HG03025 (cell line): ENCODE measurements around the gene FRMPD1.
A peak's percentile ranks its signal among the peaks of the same experiment; 100 is the strongest.
"Not testable (repeated sequence)": the region's sequence is repeated elsewhere in the genome, so short reads cannot be mapped to it uniquely, and the experiment has no call there.

Experiments
- ATAC-seq: cut with Tn5 transposase; IDR thresholded peaks from one replicate; pipeline ENCODE4 v1.9.1; 2021; ENCODE audit warnings: mild to moderate bottlenecking, moderate library complexity; ENCODE audit not compliant: unreplicated experiment, low FRiP score

FRMPD1 gene

GRCh38 chr9:37765263-37765662 lies 114.5 kb downstream of the FRMPD1 start:
- not testable (repeated sequence) for ATAC-seq

DNA sequence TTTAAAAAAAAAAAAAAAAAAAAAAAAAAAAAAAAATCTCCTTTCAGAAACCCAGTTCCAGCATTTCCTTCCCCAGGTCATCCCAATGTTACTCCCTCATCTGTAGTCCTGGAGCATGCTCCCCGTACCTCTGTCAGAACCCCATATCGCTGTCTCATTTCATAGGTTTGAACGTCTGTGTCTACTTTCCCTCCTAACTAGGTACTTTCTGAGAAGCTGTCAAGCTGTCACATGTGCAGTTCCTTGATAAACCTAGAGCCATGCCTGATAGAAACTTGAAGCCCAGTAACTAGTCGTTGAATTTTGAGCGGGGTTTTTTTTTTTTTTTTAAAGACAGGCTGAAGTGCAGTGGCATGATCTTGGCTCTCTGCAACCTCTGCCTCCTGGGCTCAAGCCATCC lies 118.6 kb downstream of the FRMPD1 start:
- ATAC-seq = no peak

DNA sequence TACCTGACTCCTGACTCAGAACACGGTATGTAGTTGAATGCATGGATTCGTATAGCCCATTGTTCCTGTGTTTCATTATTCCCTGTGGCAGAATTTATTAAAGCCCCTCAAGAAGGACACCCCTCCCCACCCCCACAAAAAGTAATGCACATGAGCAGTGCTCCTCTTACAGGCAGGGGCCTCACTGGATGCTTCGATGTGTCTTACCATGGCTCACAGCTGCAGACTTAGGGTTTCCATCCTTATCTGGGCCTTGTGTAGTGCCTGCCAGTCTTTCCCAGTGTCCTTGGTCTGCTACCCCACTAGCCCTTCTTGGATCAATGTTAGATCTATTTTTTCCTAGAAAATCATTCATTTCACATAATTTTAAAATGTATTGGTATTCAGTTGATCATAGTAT lies 119.2 kb downstream of the FRMPD1 start:
- ATAC-seq = no peak

GRCh38 chr9:37775216-37775919 lies 124.6 kb downstream of the FRMPD1 start:
- no peak for ATAC-seq

- ATAC-seq = no peak
These were observed 125.6 kb downstream of the FRMPD1 start for GRCh38 chr9:37776328-37776727.

DNA sequence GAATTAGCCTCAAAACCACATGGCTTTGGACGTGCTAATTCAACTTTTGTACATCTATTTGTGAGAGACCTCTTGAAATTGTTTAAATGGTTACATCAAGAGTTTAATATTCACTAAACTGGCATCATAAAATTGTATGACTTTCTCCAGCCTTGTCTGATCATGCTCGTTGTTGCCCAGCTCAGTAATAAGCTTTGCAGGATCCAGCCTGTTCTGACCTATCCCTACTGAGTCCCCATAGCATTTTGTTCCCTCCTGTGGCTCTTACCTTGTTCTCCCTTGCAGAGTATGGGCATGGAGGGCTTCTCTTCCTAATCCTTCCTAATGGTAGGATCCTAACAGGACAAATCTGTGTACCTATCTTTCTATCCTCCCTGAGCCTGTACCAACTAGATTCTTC lies 127.8 kb downstream of the FRMPD1 start:
- no peak for ATAC-seq

DNA sequence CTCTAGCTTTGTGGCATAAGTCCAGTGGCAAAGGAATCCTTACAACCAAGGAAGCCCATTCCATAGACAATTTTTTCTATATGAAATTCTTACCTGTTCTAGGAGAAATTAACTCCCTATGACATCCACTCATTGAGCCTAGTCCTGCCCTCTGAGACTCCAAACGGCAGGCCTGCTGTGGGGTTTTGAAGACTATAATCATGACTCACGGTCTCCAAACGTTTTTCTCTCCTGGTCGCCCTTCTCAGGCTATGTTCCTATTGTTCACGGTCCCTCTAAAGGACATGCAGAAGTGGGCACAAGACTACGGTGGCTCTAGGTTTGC lies 133.5 kb downstream of the FRMPD1 start:
- no peak for ATAC-seq

DNA sequence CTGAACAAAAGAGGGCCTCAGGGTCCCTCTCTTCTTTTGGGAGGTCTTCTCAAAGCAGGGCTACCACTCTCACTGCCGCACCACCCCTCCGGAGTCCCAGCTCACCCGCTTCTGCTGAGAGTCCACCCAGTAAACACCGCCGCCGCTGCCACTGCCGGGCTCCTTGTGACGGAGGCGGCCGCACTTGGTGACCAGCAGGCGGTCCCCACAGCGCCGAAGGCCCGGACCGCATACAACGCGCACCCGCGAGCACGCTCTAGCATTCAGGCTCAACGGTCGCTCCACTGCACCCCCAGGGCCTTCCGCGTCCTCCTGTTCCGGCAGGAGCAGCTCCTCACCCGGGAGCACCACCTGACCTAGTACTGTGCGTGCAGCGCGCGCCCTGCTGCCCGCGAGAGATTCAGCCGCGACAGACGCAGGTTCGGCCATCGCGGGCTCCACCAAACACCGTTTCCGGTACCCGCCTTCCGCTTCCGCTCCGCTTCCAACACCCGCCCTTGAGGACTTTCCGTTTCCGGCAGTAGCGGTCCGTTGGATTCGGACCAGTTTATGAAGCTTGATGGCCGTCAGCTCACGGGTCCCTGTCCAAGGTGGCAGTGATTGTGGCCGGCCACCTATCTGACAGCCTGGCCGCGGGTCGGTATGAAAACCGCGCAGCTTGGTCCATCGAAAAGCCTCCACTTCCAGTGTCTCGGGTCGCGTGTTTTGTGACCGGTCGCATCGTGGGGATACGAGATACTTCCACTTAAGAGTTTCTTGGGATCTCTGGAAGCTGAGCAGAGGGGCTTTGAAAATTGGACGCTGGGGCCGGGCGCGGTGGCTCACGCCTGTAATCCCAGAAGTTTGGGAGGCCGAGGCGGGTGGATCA lies 134.1 kb downstream of the FRMPD1 start, which contains the start of gene EXOSC3:
Gene EXOSC3 (minus strand): TSS at position 449 of the 868 bp plus-strand sequence. CDS start 20 bp downstream, at position 429.
- ATAC-seq = peak; percentile 94

GRCh38 chr9:37787059-37787458 lies 136.3 kb downstream of the FRMPD1 start:
- no peak for ATAC-seq

GRCh38 chr9:37788332-37788731 lies 137.6 kb downstream of the FRMPD1 start:
- ATAC-seq = no peak

DNA sequence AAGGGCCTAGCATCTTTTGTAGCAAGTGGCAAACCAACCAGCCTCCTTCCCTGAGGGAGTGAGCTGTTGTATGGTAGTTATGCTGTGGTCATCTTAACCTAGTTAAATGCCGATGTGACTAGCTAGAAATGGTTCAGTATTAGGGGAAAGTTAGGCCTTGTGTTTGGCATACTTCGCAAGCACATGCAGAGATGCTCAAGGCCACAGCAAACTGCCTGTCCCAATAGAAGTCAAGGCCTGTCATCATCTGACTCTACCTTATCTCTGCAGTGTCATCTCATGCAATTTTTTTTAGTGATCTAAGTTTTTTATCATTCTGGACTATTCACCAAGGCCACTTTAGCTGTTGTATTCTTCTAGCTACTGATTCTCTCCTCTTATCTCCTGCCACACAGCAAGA lies 139.3 kb downstream of the FRMPD1 start:
- no peak for ATAC-seq

DNA sequence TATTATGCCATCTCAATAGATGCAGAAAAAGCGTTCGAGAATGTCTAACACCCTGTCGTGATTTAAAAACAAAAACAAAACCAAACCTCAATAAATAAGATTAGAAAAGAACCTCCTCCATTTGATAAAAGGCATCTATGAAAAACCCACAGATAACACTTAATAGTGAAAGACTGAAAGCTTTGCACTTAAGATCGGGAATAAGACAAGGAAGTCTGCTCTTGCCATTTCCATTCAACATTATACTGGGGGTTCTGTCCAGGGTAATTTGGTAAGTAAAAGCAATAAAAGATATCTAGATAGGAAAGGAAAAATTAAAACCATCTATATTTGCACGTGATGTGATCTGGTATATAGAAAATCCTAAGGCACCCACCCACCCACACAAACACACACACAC lies 141.4 kb downstream of the FRMPD1 start:
- no peak for ATAC-seq

GRCh38 chr9:37796232-37796631 lies 145.5 kb downstream of the FRMPD1 start:
- ATAC-seq = no peak
